ENCODE measurements around the gene CLCN7.
A peak's percentile ranks its signal among the peaks of the same experiment; 100 is the strongest.

Gene CLCN7

DNA sequence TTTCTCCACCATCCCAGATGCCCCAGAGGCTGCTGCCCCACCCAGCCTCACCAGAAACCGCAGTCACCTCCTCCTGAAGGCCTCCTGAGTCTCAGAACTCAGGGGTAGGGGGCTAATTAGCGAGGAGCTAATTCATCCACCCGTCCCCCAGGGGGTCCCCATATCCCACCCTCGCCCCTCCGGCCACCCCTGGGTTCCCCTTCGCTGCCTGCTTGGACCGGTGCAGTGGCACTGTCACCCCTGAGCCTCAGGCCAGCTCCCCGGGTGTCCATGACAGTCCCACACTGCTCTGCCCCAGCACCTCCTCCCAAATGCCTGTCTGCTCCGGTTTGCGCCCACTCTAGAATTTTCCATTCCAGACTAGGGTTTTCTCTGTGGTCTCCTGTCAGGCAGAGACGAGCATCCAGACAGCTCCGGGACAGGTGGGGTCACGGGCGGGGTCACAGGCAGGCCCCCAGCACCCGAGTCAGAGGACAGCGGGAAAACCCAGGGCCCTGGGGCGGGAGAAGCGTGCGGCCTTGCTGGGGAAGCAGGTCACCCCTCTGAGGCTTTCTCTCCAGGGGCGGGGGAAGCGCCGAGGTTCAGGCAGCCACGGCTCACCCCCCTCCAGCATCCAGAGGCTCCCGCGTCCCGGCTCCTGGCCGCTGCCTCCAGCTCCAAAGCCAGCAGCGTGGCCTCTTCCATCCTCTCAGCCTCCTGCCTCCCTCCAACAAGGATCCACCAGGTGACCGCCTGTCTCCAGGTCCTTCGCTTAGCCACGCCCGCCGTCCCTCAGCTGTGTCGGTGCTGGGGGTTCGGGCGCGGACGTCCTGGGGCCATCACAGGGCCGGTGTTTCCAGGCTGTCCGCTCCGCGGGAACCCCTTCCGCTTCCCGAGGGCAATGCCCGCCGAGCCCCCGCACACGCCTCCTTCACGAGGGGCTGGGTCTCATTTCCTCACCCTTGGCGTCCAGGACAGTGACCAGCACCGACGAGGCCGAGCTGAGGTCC lies 47.1 kb downstream of the CLCN7 start:
- TF ChIP-seq GATA1 (IDR thresholded peaks at IDR 0.05; ENCODE audit: low read depth, low read length) (no peak), POLR2A (IDR thresholded peaks at IDR 0.05; ENCODE audit: low read length) (no peak)
- no peak for DNase-seq

- no peak for DNase-seq
These were observed 47.9 kb downstream of the CLCN7 start for GRCh38 chr16:1426734-1427471.

GRCh38 chr16:1425616-1426370 lies 49.0 kb downstream of the CLCN7 start:
- TF ChIP-seq POLR2A (IDR thresholded peaks at IDR 0.05; ENCODE audit: low read length) (no peak), GATA1 (IDR thresholded peaks at IDR 0.05; ENCODE audit: low read depth, low read length) (no peak)
- DNase-seq = no peak

More at GRCh38 chr16:1426734-1427471, 47.9 kb downstream of the CLCN7 start:
- TF ChIP-seq POLR2A (IDR thresholded peaks at IDR 0.05; ENCODE audit: low read length) (no peak), GATA1 (IDR thresholded peaks at IDR 0.05; ENCODE audit: low read depth, low read length) (no peak)

DNA sequence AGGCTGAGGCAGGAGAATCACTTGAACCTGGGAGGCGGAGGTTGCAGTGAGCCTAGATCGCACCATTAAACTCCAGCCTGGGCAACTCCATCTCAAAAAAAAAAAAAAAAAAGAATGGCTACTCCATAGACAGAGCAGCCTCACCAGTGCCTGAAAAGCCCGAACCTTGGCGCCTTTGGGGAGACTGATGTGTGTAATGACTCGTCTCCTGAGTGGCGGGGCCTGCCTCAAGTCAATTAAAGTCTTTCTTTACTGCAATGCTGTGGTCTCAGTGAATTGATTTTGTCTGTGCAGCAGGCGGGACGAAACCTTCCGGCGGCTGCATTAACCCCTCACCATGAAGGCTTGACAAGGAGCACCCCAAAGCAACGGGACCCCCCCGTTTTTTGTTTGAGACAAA lies 50.8 kb downstream of the CLCN7 start:
- no peak for DNase-seq
- TF ChIP-seq POLR2A (IDR thresholded peaks at IDR 0.05; ENCODE audit: low read length) (no peak), GATA1 (IDR thresholded peaks at IDR 0.05; ENCODE audit: low read depth, low read length) (no peak)

DNA sequence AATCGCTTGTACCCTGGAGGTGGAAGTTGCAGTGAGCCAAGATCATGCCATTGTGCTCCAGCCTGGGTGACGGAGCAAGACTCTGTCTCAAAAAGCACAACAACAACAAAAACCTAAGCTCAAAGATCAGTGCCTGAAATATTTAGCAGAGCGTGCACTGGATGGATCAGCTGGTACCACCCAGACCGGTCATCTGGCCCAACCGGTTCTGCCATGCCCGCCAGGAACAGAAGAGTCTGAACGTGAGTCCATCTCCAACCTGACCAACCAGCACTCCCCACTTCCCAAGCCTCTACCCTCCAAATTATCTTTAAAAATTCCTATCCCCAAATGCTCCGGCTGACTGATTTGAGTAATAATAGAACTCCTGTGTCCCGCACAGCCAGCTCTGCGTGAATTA lies 52.8 kb downstream of the CLCN7 start:
- no peak for DNase-seq
- TF ChIP-seq POLR2A (IDR thresholded peaks at IDR 0.05; ENCODE audit: low read length) = no peak
- no peak for TF ChIP-seq GATA1 (IDR thresholded peaks at IDR 0.05; ENCODE audit: low read depth, low read length)

- no peak for TF ChIP-seq POLR2A (IDR thresholded peaks at IDR 0.05; ENCODE audit: low read length)
- no peak for TF ChIP-seq GATA1 (IDR thresholded peaks at IDR 0.05; ENCODE audit: low read depth, low read length)
- DNase-seq = peak; percentile 53 to 63
These were observed 54.7 kb downstream of the CLCN7 start for GRCh38 chr16:1420111-1420539.

DNA sequence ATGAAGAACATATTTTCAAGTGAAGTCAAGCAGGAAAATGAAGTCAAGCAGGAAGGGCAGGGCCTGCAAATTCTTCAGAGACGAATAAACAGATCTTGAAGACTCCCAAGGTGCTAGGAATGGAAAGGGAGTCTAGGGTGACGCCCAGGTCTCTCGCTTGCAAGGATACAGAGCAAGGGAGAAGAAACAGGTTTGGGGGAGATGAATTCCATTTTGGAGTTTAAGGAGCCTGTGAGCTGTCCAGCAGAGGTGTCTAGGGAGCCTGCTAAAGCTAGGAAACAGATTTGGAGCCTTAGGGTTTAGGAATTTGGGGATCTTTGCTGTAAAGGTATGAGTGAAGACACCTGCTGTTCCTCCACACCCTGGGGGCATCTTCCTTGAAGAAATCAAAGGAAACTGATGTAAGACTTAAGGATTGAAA lies 58.3 kb downstream of the CLCN7 start:
- no peak for DNase-seq
- TF ChIP-seq POLR2A (IDR thresholded peaks at IDR 0.05; ENCODE audit: low read length) (no peak), GATA1 (IDR thresholded peaks at IDR 0.05; ENCODE audit: low read depth, low read length) (no peak)

DNA sequence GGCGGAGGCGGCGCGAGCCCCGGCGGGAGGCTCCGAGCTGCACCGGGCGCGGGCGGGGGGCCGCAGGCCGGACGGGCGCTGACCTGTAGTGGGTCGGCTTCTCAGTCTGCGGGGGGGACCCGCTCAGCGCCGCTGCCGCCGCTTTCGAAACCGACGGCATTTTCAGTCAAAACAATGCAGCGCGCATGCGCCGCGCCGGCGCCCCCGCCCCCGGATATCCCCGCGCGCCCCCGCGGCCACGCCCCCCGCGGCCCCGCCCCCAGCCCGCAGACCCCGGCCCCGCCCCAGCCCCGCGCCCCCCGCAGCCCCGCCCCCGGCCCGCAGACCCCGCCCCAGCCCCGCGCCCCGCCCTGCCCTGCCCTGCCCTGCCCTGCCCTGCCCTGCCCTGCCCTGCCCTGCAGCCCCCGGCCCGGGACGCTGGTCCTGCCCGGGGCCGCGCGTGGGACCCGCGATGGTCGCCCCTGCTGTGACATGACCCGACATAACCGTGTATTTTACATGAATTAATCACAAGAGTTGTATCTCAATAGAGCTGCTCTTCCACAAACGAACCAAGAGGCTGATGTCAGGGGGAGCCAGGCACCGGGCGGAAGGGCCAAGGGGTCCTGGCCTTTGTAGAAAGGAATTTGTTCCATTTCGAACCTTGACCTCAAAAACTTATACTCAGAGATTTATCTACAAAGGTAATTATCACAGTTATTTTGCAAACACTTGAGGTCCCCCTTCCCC lies 60.1 kb downstream of the CLCN7 start, which contains the start of gene UNKL:
TSS of gene UNKL (minus strand) at position 173 of the 729 bp plus-strand sequence. CDS start at position 160, 13 bp downstream.
- peak; percentile 68 to 82 for DNase-seq
- TF ChIP-seq POLR2A (IDR thresholded peaks at IDR 0.05; ENCODE audit: low read length) (no peak), GATA1 (IDR thresholded peaks at IDR 0.05; ENCODE audit: low read depth, low read length) (no peak)

- TF ChIP-seq POLR2A (IDR thresholded peaks at IDR 0.05; ENCODE audit: low read length) (no peak), GATA1 (IDR thresholded peaks at IDR 0.05; ENCODE audit: low read depth, low read length) (no peak)
- DNase-seq = peak; percentile 83 to 86
These were observed 60.9 kb downstream of the CLCN7 start for GRCh38 chr16:1413684-1414531.

- TF ChIP-seq POLR2A (IDR thresholded peaks at IDR 0.05; ENCODE audit: low read length) (no peak), GATA1 (IDR thresholded peaks at IDR 0.05; ENCODE audit: low read depth, low read length) (no peak)
- DNase-seq = no peak
These were observed 62.0 kb downstream of the CLCN7 start for GRCh38 chr16:1412847-1413246.

DNA sequence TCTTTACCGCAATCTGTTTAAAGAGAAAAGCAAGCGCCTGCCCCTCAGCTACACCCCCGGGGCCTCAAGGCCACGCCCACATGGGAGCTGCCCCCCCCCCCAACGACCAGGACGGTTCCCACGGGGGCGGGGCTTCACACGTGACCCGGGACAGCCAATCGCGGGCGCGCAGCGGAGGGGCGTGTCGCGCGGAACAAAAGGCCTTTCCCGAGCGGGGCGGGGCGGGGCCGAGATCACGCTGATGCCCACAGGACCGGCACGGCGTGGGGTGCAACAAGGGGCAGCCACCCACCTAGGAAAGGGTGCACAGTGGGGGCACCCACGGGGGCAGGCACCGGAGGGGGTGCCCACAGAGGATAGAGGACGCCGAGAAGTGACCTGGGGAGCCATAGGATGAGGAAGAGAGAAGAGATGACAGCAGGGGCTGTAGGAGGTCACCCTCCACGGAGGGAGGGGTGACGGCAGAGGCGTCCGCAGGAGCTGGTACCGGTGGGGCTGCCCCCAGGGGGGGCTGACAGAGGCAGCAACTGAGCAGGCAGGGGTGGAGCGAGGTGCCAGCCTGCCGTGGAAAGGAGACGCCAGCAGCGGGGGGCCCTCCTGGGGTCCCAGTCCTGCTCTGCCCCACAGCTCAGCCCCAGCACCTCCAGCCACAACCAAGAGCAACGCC lies 66.5 kb downstream of the CLCN7 start:
- TF ChIP-seq POLR2A (IDR thresholded peaks at IDR 0.05; ENCODE audit: low read length) = no peak
- TF ChIP-seq GATA1 (IDR thresholded peaks at IDR 0.05; ENCODE audit: low read depth, low read length) = no peak
- peak; percentile 93 to 96 for DNase-seq

GRCh38 chr16:1407753-1408152 lies 67.1 kb downstream of the CLCN7 start:
- no peak for DNase-seq
- TF ChIP-seq POLR2A (IDR thresholded peaks at IDR 0.05; ENCODE audit: low read length) (no peak), GATA1 (IDR thresholded peaks at IDR 0.05; ENCODE audit: low read depth, low read length) (no peak)
